Right cardiac atrium (tissue), 5 donors: ENCODE results near the gene CDH2. TPM values are rescaled to one million over a fixed set of nuclear protein-coding genes. Genes with fewer than 3 reads are reported as not detected.
"Not testable (repeated sequence)": the region's sequence is repeated elsewhere in the genome, so short reads cannot be mapped to it uniquely, and the experiment has no call there.

ENCODE experiments used
- ATAC-seq, 2 donors: fragments of 200-7000 bp; cut with Tn5 transposase; one replicate each; pipeline versions ENCODE4 v1.8.0 to v1.9.1; 2020; ENCODE audit warnings: moderate library complexity in 2 of 2, mild to moderate bottlenecking in 1 of 2
- DNase-seq, 3 donors: peaks; one replicate each; pipeline ENCODE4 v3.0.0-alpha.2; 2020
- H3K27ac ChIP-seq: one replicate; pipeline ENCODE4 v1.5.1; 2013; ENCODE audit warnings: mild to moderate bottlenecking, low read length, control low read depth, moderate library complexity
- H3K27me3 ChIP-seq: one replicate; pipeline ENCODE4 v1.6.1; 2013; ENCODE audit not compliant: control insufficient read depth, insufficient read depth
- H3K4me1 ChIP-seq: one replicate; pipeline ENCODE4 v1.6.1; 2013; ENCODE audit warnings: low read length; ENCODE audit not compliant: control insufficient read depth, insufficient read depth
- H3K4me3 ChIP-seq: one replicate; pipeline ENCODE4 v1.5.1; 2013; ENCODE audit warnings: low read length, control low read depth
- H3K9me3 ChIP-seq: one replicate; pipeline ENCODE4 v1.6.1; 2013; ENCODE audit warnings: low read length; ENCODE audit not compliant: control insufficient read depth
- WGBS: extraction: QIAGEN DNeasy Blood & Tissue Kit; methylation state at CpG from one replicate; pipeline ENCODE4 v1.1.7; 2013; 5-methylcytosine and 5-hydroxymethylcytosine counted together
- intact Hi-C, 4 donors: fragments of 100-400 bp; cut with DNase I; formaldehyde crosslinking; loops; one replicate each; pipeline versions ENCODE4 v1.11.0 to v1.14.0; 2022 to 2023
- polyA plus RNA-seq: library from polyadenylated mRNA; stranded (reverse); fragments of 200-250 nt; gene quantifications from one replicate; pipeline ENCODE4 v1.2.3, GENCODE V29; 2013
- total RNA-seq, 4 donors: library from RNA; stranded (reverse); fragmentation: NEBNext Ultra II Directional; extraction: Animal tissue kit (Norgen Biotek cat#: 25700); gene quantifications; one replicate each; pipeline ENCODE4 v1.2.1, GENCODE V29; 2021
- donor health status: healthy with polysubstance abuse.
- donor health status: DM: no; HTN: yes; CAD: no.
- donor health status: DM: no; HTN: no; CAD: no.
- donor health status: DM: no; HTN: yes; CAD: no; lungs with severe emphysema.
- donor health status: DM: yes; HTN: yes; CAD: no.

Gene CDH2
- total and polyA plus RNA-seq, 5 donors = 75.6 to 338 (median 233) TPM

- DNase-seq, H3K4me3 ChIP-seq, H3K27ac ChIP-seq, H3K9me3 ChIP-seq, H3K4me1 ChIP-seq, ATAC-seq, H3K27me3 ChIP-seq, intact Hi-C loops: not testable (repeated sequence)
- 88% methylated on average over 2 of the region's 2 CpGs for WGBS
Observed at GRCh38 chr18:27906189-27906588, 270.7 kb downstream of the CDH2 start.

DNA sequence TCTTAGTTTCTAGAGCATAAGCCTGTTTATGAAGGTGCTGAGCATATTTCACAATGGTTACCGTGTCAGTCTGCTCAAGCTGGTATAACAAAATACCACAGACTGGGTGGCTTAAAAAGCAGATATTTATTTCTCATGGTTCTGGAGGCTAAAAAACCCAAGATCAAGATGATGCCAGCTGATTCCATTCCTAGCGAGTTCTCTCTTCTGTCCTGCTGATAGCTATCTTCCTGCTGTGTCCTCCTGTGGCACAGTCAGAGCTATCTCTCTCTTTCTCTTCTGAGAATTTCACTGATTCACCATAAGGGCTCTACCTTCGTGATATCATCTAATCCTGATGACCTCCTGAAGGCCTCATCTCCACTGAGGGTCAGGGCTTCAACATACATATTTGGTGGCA is 273.0 kb downstream of the CDH2 start:
- no peaks in the 10 kb centered on the region for H3K4me1 ChIP-seq
- no peak overlapping the region for H3K4me3 ChIP-seq
- H3K9me3 ChIP-seq = no peaks in the 10 kb centered on the region
- no peak for DNase-seq
- WGBS = 76% methylated on average over 3 of the region's 3 CpGs
- H3K27ac ChIP-seq = no peak overlapping the region
- H3K27me3 ChIP-seq = no peaks in the 10 kb centered on the region
- intact Hi-C loops = no loop called here
- no peak for ATAC-seq

DNA sequence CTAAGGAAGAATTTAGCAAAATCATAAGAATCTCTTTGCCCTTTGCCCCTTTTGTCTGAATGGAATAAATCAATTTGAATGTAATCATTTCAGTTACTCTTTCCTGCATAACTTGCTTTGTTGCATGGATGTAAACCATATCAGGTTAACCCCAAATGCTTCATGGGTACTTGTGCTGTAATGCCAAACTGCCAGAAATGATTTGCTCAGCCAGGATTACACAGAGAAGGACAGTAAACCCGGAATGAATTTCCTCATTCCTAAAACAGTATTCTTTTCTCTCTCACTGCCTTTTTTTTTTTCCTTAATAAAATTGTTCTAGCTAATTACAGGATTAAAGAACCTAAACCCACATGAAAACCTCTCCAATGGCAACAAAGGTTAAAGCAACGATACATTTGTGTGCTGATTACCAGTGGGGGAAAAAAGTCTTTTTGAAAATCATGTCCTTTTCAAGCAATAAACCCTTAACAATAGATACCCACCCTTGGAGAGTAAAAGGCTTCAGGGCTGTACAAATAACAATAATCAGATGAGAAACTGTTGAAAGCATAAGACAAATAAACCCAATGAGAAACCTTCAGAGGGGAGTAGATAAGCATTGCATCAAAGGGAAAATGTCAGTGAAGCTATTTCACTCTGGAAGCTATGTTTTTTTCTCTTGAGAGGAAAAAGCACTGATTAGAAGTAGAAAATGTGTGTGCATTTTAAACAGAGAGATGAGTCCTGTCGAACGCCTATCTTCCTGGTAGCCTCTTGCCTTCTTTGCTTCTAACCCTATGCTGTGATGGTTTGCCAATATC is 275.3 kb downstream of the CDH2 start:
- ATAC-seq (no peak), DNase-seq (no peak)
- Histone ChIP-seq H3K27ac (no peak overlapping the region), H3K4me1 (no peaks in the 10 kb centered on the region), H3K27me3 (no peaks in the 10 kb centered on the region), H3K4me3 (no peak overlapping the region), H3K9me3 (no peaks in the 10 kb centered on the region)
- 50% methylated on average over 4 of the region's 4 CpGs for WGBS
- intact Hi-C loops = no loop called here
